Esophagus squamous epithelium (tissue), 5 donors: ENCODE results near the gene UHRF2. TPM values are rescaled to one million over a fixed set of nuclear protein-coding genes. Genes with fewer than 3 reads are reported as not detected.

Experiments used
- DNase-seq: peaks from one replicate; lab custom pipeline; 2025; lab: John Stamatoyannopoulos, UW
- H3K27ac ChIP-seq, 4 donors: fragments of 200-600 bp; sonication (generic); one replicate each; pipeline ENCODE4 v1.5.1; 2016 to 2019; ENCODE audit warnings: mild to moderate bottlenecking in 1 of 4
- H3K27me3 ChIP-seq, 4 donors: fragments of 200-600 bp; sonication (generic); 1 replicate in 3 of 4; 2 replicates in 1 of 4; pipeline versions ENCODE4 v1.5.1 to v1.6.0; 2017 to 2021; ENCODE audit warnings: antibody characterized with exemption in 1 of 4
- H3K36me3 ChIP-seq, 3 donors: fragments of 200-600 bp; sonication (generic); one replicate each; pipeline ENCODE4 v1.5.1; 2016 to 2019
- H3K4me1 ChIP-seq, 3 donors: fragments of 200-600 bp; sonication (generic); one replicate each; pipeline ENCODE4 v1.5.1; 2017 to 2019
- H3K4me3 ChIP-seq, 4 donors: fragments of 200-600 bp; sonication (generic); 1 replicate in 3 of 4; 2 replicates in 1 of 4; pipeline ENCODE4 v1.5.1; 2016 to 2019; ENCODE audit warnings: mild to moderate bottlenecking in 2 of 4, moderate library complexity in 1 of 4
- H3K9me3 ChIP-seq, 3 donors: fragments of 200-600 bp; sonication (generic); one replicate each; pipeline ENCODE4 v1.5.1; 2016 to 2019
- POLR2A ChIP-seq, 4 donors: fragments of 450-650 bp; IDR thresholded peaks; one replicate each; pipeline ENCODE4 v1.6.1; 2017; ENCODE audit warnings: antibody characterized with exemption in 4 of 4, mild to moderate bottlenecking in 4 of 4, moderate library complexity in 3 of 4
- WGBS, 2 donors: methylation state at CpG; one replicate each; pipeline ENCODE4 v1.1.5; 2018; 5-methylcytosine and 5-hydroxymethylcytosine counted together
- intact Hi-C: fragments of 100-400 bp; cut with DNase I; formaldehyde crosslinking; loops from one replicate; pipeline ENCODE4 v1.15.0; 2022
- total RNA-seq, 4 donors: library from RNA; depleted of rRNA; stranded (reverse); fragments of >200 nt; gene quantifications; one replicate each; pipeline ENCODE4 v1.1.0, GENCODE V29; 2016
- TF ChIP-seq, protein P1 (sequence below), 6 experiments: fragments of 450-650 bp in 4 of 6; fragments of 200-600 bp in 2 of 6; sonication (generic) in 2 of 6; IDR thresholded peaks; one replicate each; pipeline ENCODE4 v1.5.1; 2016 to 2019; ENCODE audit warnings: antibody characterized with exemption in 6 of 6, mild to moderate bottlenecking in 4 of 6, moderate library complexity in 4 of 6
- donor health status: DM: yes; HTN: yes; CAD: no.

Gene UHRF2
- total RNA-seq, 4 donors from 2014 or later, result 12.9 to 51.1 (median 22.1) TPM

- Histone ChIP-seq H3K27ac (no peak overlapping the region), H3K27me3 (no peaks in the 10 kb centered on the region), H3K4me3 (no peak overlapping the region), H3K36me3 (no peaks in the 10 kb centered on the region), H3K9me3 (no peaks in the 10 kb centered on the region), H3K4me1 (peaks cover 0 to 12% (median 3%) of the 10 kb centered on the region in 3 donors)
- DNase-seq, result no peak
- intact Hi-C loops, result no loop called here
- 72 to 81% methylated on average over 2 of the region's 2 CpGs for WGBS, 2 donors
- TF ChIP-seq, protein P1, sequence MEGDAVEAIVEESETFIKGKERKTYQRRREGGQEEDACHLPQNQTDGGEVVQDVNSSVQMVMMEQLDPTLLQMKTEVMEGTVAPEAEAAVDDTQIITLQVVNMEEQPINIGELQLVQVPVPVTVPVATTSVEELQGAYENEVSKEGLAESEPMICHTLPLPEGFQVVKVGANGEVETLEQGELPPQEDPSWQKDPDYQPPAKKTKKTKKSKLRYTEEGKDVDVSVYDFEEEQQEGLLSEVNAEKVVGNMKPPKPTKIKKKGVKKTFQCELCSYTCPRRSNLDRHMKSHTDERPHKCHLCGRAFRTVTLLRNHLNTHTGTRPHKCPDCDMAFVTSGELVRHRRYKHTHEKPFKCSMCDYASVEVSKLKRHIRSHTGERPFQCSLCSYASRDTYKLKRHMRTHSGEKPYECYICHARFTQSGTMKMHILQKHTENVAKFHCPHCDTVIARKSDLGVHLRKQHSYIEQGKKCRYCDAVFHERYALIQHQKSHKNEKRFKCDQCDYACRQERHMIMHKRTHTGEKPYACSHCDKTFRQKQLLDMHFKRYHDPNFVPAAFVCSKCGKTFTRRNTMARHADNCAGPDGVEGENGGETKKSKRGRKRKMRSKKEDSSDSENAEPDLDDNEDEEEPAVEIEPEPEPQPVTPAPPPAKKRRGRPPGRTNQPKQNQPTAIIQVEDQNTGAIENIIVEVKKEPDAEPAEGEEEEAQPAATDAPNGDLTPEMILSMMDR (IDR thresholded peaks at IDR 0.05), result no peak
- no peak for TF ChIP-seq POLR2A (IDR thresholded peaks at IDR 0.05)
Observed at GRCh38 chr9:6407778-6408177, 5.2 kb upstream of the UHRF2 start.

- H3K4me3 ChIP-seq, result no peak overlapping the region
- WGBS, 2 donors, result 68 to 75% methylated on average over 8 of the region's 8 CpGs
- no peaks in the 10 kb centered on the region for H3K9me3 ChIP-seq
- H3K27me3 ChIP-seq, result no peaks in the 10 kb centered on the region
- no peak for DNase-seq
- intact Hi-C loops, result no loop called here
- TF ChIP-seq, protein P1 (IDR thresholded peaks at IDR 0.05), result no peak
- no peak for TF ChIP-seq POLR2A (IDR thresholded peaks at IDR 0.05)
- H3K36me3 ChIP-seq, result no peaks in the 10 kb centered on the region
- peaks cover 0 to 12% (median 3%) of the 10 kb centered on the region in 3 donors for H3K4me1 ChIP-seq
- H3K27ac ChIP-seq, result no peak overlapping the region
Observed at GRCh38 chr9:6408320-6408719, 4.7 kb upstream of the UHRF2 start.

DNA sequence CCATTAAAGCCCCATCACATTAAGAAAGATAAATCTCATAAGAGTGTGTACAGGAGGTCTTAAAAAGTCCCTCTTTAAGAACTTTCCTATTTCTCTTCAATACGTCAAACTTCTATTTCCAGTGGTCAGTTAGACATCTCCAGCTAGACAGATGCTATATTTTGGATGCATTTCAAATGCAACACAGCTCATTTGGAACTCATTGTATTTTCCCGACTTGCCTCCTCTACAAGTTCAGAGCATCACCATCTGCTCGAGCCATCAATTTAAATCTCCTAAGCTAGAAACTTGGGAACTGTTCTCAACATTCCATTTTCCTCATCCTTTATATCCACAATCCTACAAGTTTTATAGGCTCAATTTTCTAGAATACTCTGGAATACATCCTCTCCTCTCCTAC is 3.2 kb upstream of the UHRF2 start:
- no peak overlapping the region for H3K27ac ChIP-seq
- peaks cover 0 to 20% (median 8%) of the 10 kb centered on the region in 3 donors for H3K4me1 ChIP-seq
- 62 to 76% methylated on average over 3 of the region's 3 CpGs for WGBS, 2 donors
- no peaks in the 10 kb centered on the region for H3K9me3 ChIP-seq
- H3K27me3 ChIP-seq, result no peaks in the 10 kb centered on the region
- intact Hi-C loops, result no loop called here
- no peak for DNase-seq
- H3K4me3 ChIP-seq, result no peak overlapping the region
- no peaks in the 10 kb centered on the region for H3K36me3 ChIP-seq
- TF ChIP-seq POLR2A (IDR thresholded peaks at IDR 0.05), result no peak
- TF ChIP-seq, protein P1 (IDR thresholded peaks at IDR 0.05), result no peak

DNA sequence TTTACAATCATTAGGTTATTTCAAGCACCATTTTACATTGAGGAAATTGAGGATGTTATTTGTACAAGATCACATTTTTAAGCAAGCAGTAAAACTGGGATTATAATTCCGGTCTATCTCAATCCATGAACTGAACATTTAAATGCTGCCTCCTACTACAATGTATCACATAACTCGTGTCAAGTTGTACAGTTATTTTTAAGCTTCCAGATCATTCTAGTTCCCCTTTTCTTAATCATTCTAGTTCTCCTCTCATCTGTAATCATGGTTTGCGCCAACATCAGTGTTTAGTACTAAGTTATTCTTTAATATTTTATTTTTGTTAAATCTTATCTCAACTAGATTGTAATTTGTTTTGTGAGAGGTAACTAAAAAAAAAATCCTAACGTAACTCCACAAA is 2.4 kb upstream of the UHRF2 start:
- Histone ChIP-seq H3K27me3 (no peaks in the 10 kb centered on the region), H3K36me3 (no peaks in the 10 kb centered on the region), H3K27ac (no peak overlapping the region), H3K4me1 (peaks cover 0 to 28% (median 16%) of the 10 kb centered on the region in 3 donors), H3K4me3 (no peak overlapping the region), H3K9me3 (no peaks in the 10 kb centered on the region)
- no peak for DNase-seq
- WGBS, 2 donors, result 86 to 88% methylated on average over 4 of the region's 4 CpGs
- TF ChIP-seq, protein P1 (IDR thresholded peaks at IDR 0.05), result no peak
- no peak for TF ChIP-seq POLR2A (IDR thresholded peaks at IDR 0.05)
- intact Hi-C loops, result no loop called here

DNA sequence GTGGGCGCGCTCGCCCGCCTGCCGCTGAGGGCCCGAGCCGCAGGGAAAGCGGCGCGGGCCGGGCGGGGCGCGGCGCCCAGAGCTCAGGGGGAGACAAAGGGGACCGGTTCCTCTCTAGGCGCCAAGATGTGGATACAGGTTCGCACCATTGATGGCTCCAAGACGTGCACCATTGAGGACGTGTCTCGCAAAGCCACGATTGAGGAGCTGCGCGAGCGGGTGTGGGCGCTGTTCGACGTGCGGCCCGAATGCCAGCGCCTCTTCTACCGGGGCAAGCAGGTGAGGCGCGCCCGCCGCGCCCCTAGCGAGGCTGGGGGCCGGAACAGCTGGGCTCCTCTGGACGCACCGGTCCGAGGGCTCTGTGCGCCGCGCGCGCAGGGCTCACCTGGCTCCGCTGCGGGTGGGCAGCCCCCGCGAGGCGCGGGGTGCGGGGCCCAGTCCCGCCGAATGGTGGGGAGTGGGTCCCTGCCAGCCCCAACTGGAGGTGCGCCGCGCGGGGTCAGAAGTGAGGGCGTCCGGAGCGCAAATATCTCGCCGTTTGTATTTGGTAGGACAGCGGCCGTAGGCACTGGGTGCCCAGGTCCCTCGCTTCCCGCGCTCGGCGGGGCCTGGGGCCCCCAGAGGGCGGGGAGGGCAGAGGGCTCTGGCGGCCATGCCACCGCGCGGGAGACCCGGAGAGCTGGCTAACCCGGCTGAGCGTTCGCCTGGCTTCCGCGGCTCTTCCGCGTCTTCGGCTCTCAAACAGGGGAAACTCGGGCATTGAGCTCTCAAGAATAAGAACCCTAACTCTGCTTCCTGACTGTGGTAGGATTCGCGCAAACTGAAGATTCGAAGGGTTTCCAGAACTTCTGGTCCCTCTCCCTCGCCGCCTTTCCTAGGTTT is 607 bp downstream of the UHRF2 start:
- intact Hi-C loops, result no loop called here

More for the DNA sequence above, 607 bp downstream of the UHRF2 start:
- Histone ChIP-seq H3K4me3 (peak overlapping the region; percentile 59 to 98 (median 78)), H3K36me3 (no peaks in the 10 kb centered on the region), H3K27me3 (no peaks in the 10 kb centered on the region), H3K27ac (peak overlapping the region; percentile 80 to 95 (median 90)), H3K4me1 (peaks cover 0 to 56% (median 22%) of the 10 kb centered on the region in 3 donors), H3K9me3 (no peaks in the 10 kb centered on the region)
- 0% methylated on average over 7 of the region's 92 CpGs for WGBS, 2 donors
- DNase-seq, result no peak
- TF ChIP-seq POLR2A (IDR thresholded peaks at IDR 0.05), result no peak
- TF ChIP-seq, protein P1 (IDR thresholded peaks at IDR 0.05), result peak in 1 of 6 experiments; percentile 4
